Ammon's horn (tissue), 1 donor: ENCODE data around the gene SVBP.

Experiments used
- DNase-seq: peaks from one replicate; pipeline ENCODE4 v3.0.0-alpha.2; 2016; ENCODE audit warnings: low spot score

The SVBP gene

GRCh38 chr1:42765269-42765668, 51.9 kb downstream of the SVBP start:
- no peak for DNase-seq

- no peak for DNase-seq
Measured at GRCh38 chr1:42762269-42762668, 54.9 kb downstream of the SVBP start.

GRCh38 chr1:42761567-42761966, 55.6 kb downstream of the SVBP start:
- DNase-seq, result no peak

GRCh38 chr1:42759114-42759513, 58.1 kb downstream of the SVBP start:
- DNase-seq, result no peak

GRCh38 chr1:42758641-42759040, 58.6 kb downstream of the SVBP start:
- no peak for DNase-seq

- DNase-seq, result no peak
Measured at GRCh38 chr1:42757892-42758275, 59.3 kb downstream of the SVBP start.
